ENCODE measurements around the gene ENOX1.

DNA sequence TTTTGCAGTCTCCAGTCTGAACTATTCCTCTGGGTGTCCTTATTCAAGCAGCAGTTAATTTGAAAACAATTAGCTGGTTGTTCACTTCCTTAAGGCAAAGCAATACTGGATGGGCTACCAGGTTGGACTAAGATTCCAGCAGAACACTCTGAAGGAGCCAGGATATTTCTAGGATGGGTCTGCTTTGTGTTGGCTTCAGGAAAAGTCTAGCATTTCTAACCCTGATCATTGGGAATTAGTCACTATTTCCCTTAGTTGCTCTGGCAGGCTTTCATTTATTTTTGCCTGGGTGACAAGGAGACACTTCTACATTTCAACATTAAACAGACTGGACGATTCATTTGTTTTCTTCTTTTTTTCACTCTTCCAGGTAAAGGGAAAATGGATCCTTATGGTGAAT lies 228.4 kb downstream of the ENOX1 start:
- TF ChIP-seq, protein P1, sequence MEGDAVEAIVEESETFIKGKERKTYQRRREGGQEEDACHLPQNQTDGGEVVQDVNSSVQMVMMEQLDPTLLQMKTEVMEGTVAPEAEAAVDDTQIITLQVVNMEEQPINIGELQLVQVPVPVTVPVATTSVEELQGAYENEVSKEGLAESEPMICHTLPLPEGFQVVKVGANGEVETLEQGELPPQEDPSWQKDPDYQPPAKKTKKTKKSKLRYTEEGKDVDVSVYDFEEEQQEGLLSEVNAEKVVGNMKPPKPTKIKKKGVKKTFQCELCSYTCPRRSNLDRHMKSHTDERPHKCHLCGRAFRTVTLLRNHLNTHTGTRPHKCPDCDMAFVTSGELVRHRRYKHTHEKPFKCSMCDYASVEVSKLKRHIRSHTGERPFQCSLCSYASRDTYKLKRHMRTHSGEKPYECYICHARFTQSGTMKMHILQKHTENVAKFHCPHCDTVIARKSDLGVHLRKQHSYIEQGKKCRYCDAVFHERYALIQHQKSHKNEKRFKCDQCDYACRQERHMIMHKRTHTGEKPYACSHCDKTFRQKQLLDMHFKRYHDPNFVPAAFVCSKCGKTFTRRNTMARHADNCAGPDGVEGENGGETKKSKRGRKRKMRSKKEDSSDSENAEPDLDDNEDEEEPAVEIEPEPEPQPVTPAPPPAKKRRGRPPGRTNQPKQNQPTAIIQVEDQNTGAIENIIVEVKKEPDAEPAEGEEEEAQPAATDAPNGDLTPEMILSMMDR (conservative IDR thresholded peaks at IDR 0.05; ENCODE audit: low read depth, low read length), result no peak
- TF ChIP-seq EZH2 (IDR thresholded peaks at IDR 0.05; ENCODE audit: low read length, unreplicated experiment), result no peak
